ENCODE measurements around the gene EHD1.

Gene EHD1

GRCh38 chr11:64902102-64902900 is 23.9 kb upstream of the EHD1 start:
- no peak for TF ChIP-seq POLR2A (IDR thresholded peaks at IDR 0.05; ENCODE audit: low read depth, low read length)
- DNase-seq (ENCODE audit: insufficient read length, low spot score): no peak
- FAIRE-seq: no peak

- DNase-seq (ENCODE audit: insufficient read length, low spot score): no peak
- TF ChIP-seq POLR2A (IDR thresholded peaks at IDR 0.05; ENCODE audit: low read depth, low read length): no peak
- no peak for FAIRE-seq
Measured at GRCh38 chr11:64900774-64901173, 22.4 kb upstream of the EHD1 start.

- TF ChIP-seq POLR2A (IDR thresholded peaks at IDR 0.05; ENCODE audit: low read depth, low read length): no peak
- peak; percentile 92 for DNase-seq (ENCODE audit: insufficient read length, low spot score)
- no peak for FAIRE-seq
Measured at GRCh38 chr11:64900263-64900678, 21.9 kb upstream of the EHD1 start.

GRCh38 chr11:64898541-64898940 is 20.1 kb upstream of the EHD1 start:
- no peak for TF ChIP-seq POLR2A (IDR thresholded peaks at IDR 0.05; ENCODE audit: low read depth, low read length)
- DNase-seq (ENCODE audit: insufficient read length, low spot score) (no peak), FAIRE-seq (no peak)

- TF ChIP-seq POLR2A (IDR thresholded peaks at IDR 0.05; ENCODE audit: low read depth, low read length): no peak
- FAIRE-seq (no peak), DNase-seq (ENCODE audit: insufficient read length, low spot score) (no peak)
Measured at GRCh38 chr11:64898076-64898445, 19.6 kb upstream of the EHD1 start.

GRCh38 chr11:64897381-64898075 is 19.1 kb upstream of the EHD1 start:
- no peak for FAIRE-seq

GRCh38 chr11:64896448-64897022 is 18.1 kb upstream of the EHD1 start:
- no peak for FAIRE-seq
- no peak for DNase-seq (ENCODE audit: insufficient read length, low spot score)
- TF ChIP-seq POLR2A (IDR thresholded peaks at IDR 0.05; ENCODE audit: low read depth, low read length): no peak

More at GRCh38 chr11:64897381-64898075, 19.1 kb upstream of the EHD1 start:
- DNase-seq (ENCODE audit: insufficient read length, low spot score): no peak
- TF ChIP-seq POLR2A (IDR thresholded peaks at IDR 0.05; ENCODE audit: low read depth, low read length): no peak

- TF ChIP-seq POLR2A (IDR thresholded peaks at IDR 0.05; ENCODE audit: low read depth, low read length): no peak
- DNase-seq (ENCODE audit: insufficient read length, low spot score) (no peak), FAIRE-seq (no peak)
Measured at GRCh38 chr11:64894812-64895452, 16.5 kb upstream of the EHD1 start.

- FAIRE-seq (no peak), DNase-seq (ENCODE audit: insufficient read length, low spot score) (peak; percentile 72)
Measured at GRCh38 chr11:64894070-64894811, 15.8 kb upstream of the EHD1 start.

GRCh38 chr11:64893194-64894069 is 15.0 kb upstream of the EHD1 start:
- FAIRE-seq: no peak
- DNase-seq (ENCODE audit: insufficient read length, low spot score): no peak
- TF ChIP-seq POLR2A (IDR thresholded peaks at IDR 0.05; ENCODE audit: low read depth, low read length): no peak

More at GRCh38 chr11:64894070-64894811, 15.8 kb upstream of the EHD1 start:
- no peak for TF ChIP-seq POLR2A (IDR thresholded peaks at IDR 0.05; ENCODE audit: low read depth, low read length)

- DNase-seq (ENCODE audit: insufficient read length, low spot score) (no peak), FAIRE-seq (no peak)
- no peak for TF ChIP-seq POLR2A (IDR thresholded peaks at IDR 0.05; ENCODE audit: low read depth, low read length)
Measured at GRCh38 chr11:64892838-64893193, 14.4 kb upstream of the EHD1 start.

- no peak for TF ChIP-seq POLR2A (IDR thresholded peaks at IDR 0.05; ENCODE audit: low read depth, low read length)
- no peak for FAIRE-seq
- no peak for DNase-seq (ENCODE audit: insufficient read length, low spot score)
Measured at GRCh38 chr11:64892411-64892831, 14.0 kb upstream of the EHD1 start.

- TF ChIP-seq POLR2A (IDR thresholded peaks at IDR 0.05; ENCODE audit: low read depth, low read length): no peak
- FAIRE-seq: no peak
- no peak for DNase-seq (ENCODE audit: insufficient read length, low spot score)
Measured at GRCh38 chr11:64891880-64892279, 13.5 kb upstream of the EHD1 start.

Data from H54 (cell line).